IgD-negative memory B cell (primary cell): ENCODE measurements around the gene SUPT20HL1. TPM values are rescaled to one million over a fixed set of nuclear protein-coding genes. Genes with fewer than 3 reads are reported as not detected.

ENCODE experiments used
- H3K27ac Mint-ChIP-seq, 3 donors: one replicate each; pipeline ENCODE4 v1.8.0; 2020 to 2022; ENCODE audit warnings: mild to moderate bottlenecking in 3 of 3, mixed read lengths in 3 of 3, moderate library complexity in 1 of 3
- H3K27me3 Mint-ChIP-seq: one replicate; pipeline ENCODE4 v1.8.0; 2021; ENCODE audit warnings: mixed read lengths
- H3K36me3 Mint-ChIP-seq: one replicate; pipeline ENCODE4 v1.8.0; 2020; ENCODE audit warnings: mild to moderate bottlenecking, mixed read lengths
- H3K4me1 Mint-ChIP-seq, 3 donors: one replicate each; pipeline ENCODE4 v1.8.0; 2020 to 2022; ENCODE audit warnings: mixed read lengths in 3 of 3, mild to moderate bottlenecking in 1 of 3
- H3K4me3 Mint-ChIP-seq, 4 donors: one replicate each; pipeline ENCODE4 v1.8.0; 2020 to 2022; ENCODE audit warnings: mild to moderate bottlenecking in 4 of 4, mixed read lengths in 4 of 4, moderate library complexity in 3 of 4
- H3K9me3 Mint-ChIP-seq, 3 donors: one replicate each; pipeline ENCODE4 v1.8.0; 2020 to 2021; ENCODE audit warnings: mixed read lengths in 3 of 3, mild to moderate bottlenecking in 1 of 3
- polyA plus RNA-seq: library from polyadenylated mRNA; unstranded; fragments of 300-500 nt; fragmentation: Illumina TruSeq; gene quantifications from one replicate; pipeline ENCODE4 v1.2.3, GENCODE V29; 2021

The SUPT20HL1 gene
- polyA plus RNA-seq, 1 donor from 2014 or later = not detected

DNA sequence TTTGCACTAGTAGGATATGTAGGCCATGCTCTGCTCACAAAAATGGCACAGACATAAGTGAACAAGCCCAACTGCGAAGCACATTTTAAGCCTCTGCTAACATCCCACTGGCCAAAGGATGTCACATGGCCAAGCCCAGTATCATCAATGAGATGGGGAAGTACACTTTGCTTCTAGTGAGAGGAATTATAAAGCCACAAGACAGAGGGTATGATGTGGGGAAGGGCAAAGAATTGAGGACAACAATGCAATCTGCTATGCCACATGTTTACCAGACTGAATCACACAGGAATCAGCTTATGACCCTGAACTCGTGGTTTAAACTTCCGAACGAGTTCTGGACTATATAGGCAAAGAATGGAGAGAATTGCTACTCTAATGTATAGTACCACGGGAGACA, 39.1 kb downstream of the SUPT20HL1 start:
- H3K9me3 Mint-ChIP-seq = no peaks in the 10 kb centered on the region
- peaks cover 3 to 8% (median 4%) of the 10 kb centered on the region in 3 donors for H3K4me1 Mint-ChIP-seq
- H3K27ac Mint-ChIP-seq = no peak overlapping the region
- H3K36me3 Mint-ChIP-seq = no peaks in the 10 kb centered on the region
- H3K27me3 Mint-ChIP-seq = no peaks in the 10 kb centered on the region
- H3K4me3 Mint-ChIP-seq = no peak overlapping the region

DNA sequence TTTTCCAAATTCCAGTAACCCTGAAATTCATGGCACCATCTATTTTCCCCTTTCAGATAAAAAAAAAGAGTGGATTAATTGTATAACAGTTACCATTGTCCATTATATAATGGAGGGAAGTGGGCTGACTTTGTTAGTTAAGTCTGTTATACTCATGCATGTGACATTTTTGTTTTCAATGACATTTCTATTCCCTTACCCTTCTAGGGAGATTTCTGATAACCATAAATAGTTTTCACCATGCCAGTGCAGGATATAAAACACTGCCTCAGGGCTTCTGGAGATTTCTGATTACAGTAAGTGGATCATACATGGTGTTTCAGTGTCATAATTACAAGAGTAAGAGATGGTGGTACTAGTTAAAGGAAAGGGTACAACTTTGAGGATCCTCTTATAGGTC, 45.5 kb downstream of the SUPT20HL1 start:
- H3K36me3 Mint-ChIP-seq = no peaks in the 10 kb centered on the region
- no peaks in the 10 kb centered on the region for H3K9me3 Mint-ChIP-seq
- H3K4me1 Mint-ChIP-seq = no peaks in the 10 kb centered on the region
- peaks cover 2% of the 10 kb centered on the region for H3K27me3 Mint-ChIP-seq
- H3K4me3 Mint-ChIP-seq = no peak overlapping the region
- no peak overlapping the region for H3K27ac Mint-ChIP-seq

Other genes with a start within 250 kb of the SUPT20HL1 start
- 39.1 TPM for gene ZFX, start 210.9 kb upstream of the SUPT20HL1 start, polyA plus RNA-seq
- not detected for gene SUPT20HL2, start 46.6 kb upstream of the SUPT20HL1 start, polyA plus RNA-seq
- gene PDK3, start 104.6 kb downstream of the SUPT20HL1 start, polyA plus RNA-seq = 29.3 TPM